PC-9 (cell line): Measurements from ENCODE around the gene RHAG.

Source experiments
- CTCF ChIP-seq: fragments of 200-600 bp; sonication (generic); conservative IDR thresholded peaks from 2 replicates; pipeline ENCODE4 v1.6.1; 2017; ENCODE audit warnings: mixed run types, antibody characterized with exemption, mild to moderate bottlenecking, moderate library complexity
- EZH2 ChIP-seq: fragments of 200-600 bp; sonication (generic); IDR thresholded peaks from 2 replicates; pipeline ENCODE4 v1.8.0; 2017; ENCODE audit warnings: antibody characterized with exemption, low read depth

- no peak for TF ChIP-seq CTCF
- TF ChIP-seq EZH2, result no peak
These were observed 1.8 kb downstream of the RHAG start for GRCh38 chr6:49634836-49635218.
